Ascending aorta (tissue), 2 donors: Measurements from ENCODE around the gene IL5RA. TPM values are rescaled to one million over a fixed set of nuclear protein-coding genes. Genes with fewer than 3 reads are reported as not detected.

Source experiments
- DNase-seq, 2 donors: peaks; one replicate each; pipeline ENCODE4 v3.0.0-alpha.2; 2019; ENCODE audit warnings: low spot score in 2 of 2
- H3K27ac ChIP-seq, 2 donors: fragments of 200-600 bp; sonication (generic); one replicate each; pipeline ENCODE4 v1.5.1; 2016 to 2017; ENCODE audit warnings: mild to moderate bottlenecking in 1 of 2
- H3K27me3 ChIP-seq: fragments of 200-600 bp; sonication (generic); one replicate; pipeline ENCODE4 v1.5.1; 2017
- H3K36me3 ChIP-seq, 2 donors: fragments of 200-600 bp; sonication (generic); one replicate each; pipeline ENCODE4 v1.5.1; 2016
- H3K4me1 ChIP-seq, 2 donors: fragments of 200-600 bp; sonication (generic); one replicate each; pipeline ENCODE4 v1.5.1; 2016 to 2017; ENCODE audit warnings: mild to moderate bottlenecking in 1 of 2
- H3K4me3 ChIP-seq, 2 donors: fragments of 200-600 bp; sonication (generic); one replicate each; pipeline ENCODE4 v1.5.1; 2016 to 2017; ENCODE audit warnings: mild to moderate bottlenecking in 1 of 2
- H3K9me3 ChIP-seq, 2 donors: fragments of 200-600 bp; sonication (generic); one replicate each; pipeline ENCODE4 v1.5.1; 2016
- intact Hi-C: fragments of 100-400 bp; cut with DNase I; formaldehyde crosslinking; loops from one replicate; pipeline ENCODE4 v1.15.1; 2023
- total RNA-seq: library from RNA; depleted of rRNA; stranded (reverse); fragments of >200 nt; gene quantifications from one replicate; pipeline ENCODE4 v1.1.0, GENCODE V29; 2016
- TF ChIP-seq, protein P1 (sequence below), 3 experiments: fragments of 200-600 bp in 2 of 3; fragments of 450-650 bp in 1 of 3; sonication (generic) in 2 of 3; IDR thresholded peaks; one replicate each; pipeline ENCODE4 v1.5.1; 2016 to 2019; ENCODE audit warnings: antibody characterized with exemption in 3 of 3, mild to moderate bottlenecking in 1 of 3, moderate library complexity in 1 of 3

The IL5RA gene
- total RNA-seq, 1 donor from 2014 or later, result not detected

DNA sequence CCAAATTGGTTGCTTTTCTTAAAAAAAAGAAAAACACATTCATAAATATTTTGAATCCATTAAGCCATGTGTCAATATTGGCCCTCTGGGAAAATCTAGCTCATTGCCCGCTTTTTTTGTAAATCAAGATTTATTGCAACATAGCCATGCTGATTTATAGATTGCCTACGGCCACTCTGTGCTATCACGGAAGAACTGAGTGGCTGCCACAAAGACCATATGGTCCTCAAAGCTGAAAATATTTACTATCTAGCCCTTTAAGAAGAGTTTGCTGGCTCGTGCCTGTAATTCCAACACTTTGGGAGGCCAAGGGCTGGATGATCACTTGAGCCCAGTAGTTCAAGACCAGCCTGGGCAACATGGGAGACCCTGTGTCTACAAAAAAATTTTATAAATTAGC is 45.9 kb downstream of the IL5RA start:
- no peaks in the 10 kb centered on the region for H3K9me3 ChIP-seq
- intact Hi-C loops, result no loop called here
- peaks cover 0 to 6% of the 10 kb centered on the region in 2 donors for H3K36me3 ChIP-seq
- H3K4me1 ChIP-seq, result no peaks in the 10 kb centered on the region
- TF ChIP-seq, protein P1, sequence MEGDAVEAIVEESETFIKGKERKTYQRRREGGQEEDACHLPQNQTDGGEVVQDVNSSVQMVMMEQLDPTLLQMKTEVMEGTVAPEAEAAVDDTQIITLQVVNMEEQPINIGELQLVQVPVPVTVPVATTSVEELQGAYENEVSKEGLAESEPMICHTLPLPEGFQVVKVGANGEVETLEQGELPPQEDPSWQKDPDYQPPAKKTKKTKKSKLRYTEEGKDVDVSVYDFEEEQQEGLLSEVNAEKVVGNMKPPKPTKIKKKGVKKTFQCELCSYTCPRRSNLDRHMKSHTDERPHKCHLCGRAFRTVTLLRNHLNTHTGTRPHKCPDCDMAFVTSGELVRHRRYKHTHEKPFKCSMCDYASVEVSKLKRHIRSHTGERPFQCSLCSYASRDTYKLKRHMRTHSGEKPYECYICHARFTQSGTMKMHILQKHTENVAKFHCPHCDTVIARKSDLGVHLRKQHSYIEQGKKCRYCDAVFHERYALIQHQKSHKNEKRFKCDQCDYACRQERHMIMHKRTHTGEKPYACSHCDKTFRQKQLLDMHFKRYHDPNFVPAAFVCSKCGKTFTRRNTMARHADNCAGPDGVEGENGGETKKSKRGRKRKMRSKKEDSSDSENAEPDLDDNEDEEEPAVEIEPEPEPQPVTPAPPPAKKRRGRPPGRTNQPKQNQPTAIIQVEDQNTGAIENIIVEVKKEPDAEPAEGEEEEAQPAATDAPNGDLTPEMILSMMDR (IDR thresholded peaks at IDR 0.05), result no peak
- H3K27ac ChIP-seq, result no peak overlapping the region
- no peaks in the 10 kb centered on the region for H3K27me3 ChIP-seq
- DNase-seq, result no peak
- no peak overlapping the region for H3K4me3 ChIP-seq

DNA sequence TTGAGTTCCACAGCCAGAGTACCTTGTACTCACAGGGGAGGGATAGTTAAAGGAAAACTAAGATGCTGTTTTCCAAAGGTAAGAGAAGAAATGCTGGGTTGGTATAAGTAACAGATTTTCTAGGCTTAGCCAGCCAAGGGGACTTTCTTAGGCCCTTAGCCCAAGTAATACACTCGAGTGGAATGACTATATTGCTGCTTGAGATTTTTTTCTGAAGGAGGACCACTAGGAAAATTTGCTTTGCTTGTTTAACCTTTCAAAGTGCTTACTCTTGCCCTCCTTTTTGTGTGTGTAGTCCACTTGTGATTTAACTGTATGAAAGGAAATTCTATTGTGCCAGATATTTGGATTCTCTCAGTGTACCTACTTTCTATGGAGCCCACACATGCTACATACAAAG is 50.5 kb downstream of the IL5RA start:
- Histone ChIP-seq H3K27ac (no peak overlapping the region), H3K27me3 (no peaks in the 10 kb centered on the region), H3K4me1 (no peaks in the 10 kb centered on the region), H3K4me3 (no peak overlapping the region), H3K9me3 (no peaks in the 10 kb centered on the region), H3K36me3 (peaks cover 4 to 12% of the 10 kb centered on the region in 2 donors)
- no peak for DNase-seq
- intact Hi-C loops, result no loop called here
- TF ChIP-seq, protein P1 (IDR thresholded peaks at IDR 0.05), result no peak

DNA sequence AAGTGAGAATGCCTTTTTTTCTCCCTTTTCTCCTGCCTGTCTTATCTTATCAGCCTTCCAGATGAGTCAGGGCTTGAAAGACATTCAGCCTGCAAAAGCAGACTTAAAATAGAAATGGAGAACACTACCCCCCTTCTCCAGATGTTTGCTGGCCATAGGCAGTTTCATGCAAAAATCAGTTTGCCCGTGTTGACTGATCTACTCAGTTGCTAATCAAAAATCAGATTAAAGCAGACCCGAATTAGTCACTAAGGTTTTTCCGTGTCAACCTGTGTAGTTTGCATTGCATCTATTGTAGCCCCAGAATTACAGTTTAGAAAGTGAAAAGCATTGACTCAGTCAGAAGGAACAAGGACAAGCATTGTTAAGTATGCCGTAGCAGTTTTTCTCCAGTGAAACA is 56.2 kb downstream of the IL5RA start:
- H3K4me1 ChIP-seq, result no peaks in the 10 kb centered on the region
- H3K9me3 ChIP-seq, result no peaks in the 10 kb centered on the region
- H3K27ac ChIP-seq, result no peak overlapping the region
- no peak overlapping the region for H3K4me3 ChIP-seq
- no peaks in the 10 kb centered on the region for H3K27me3 ChIP-seq
- DNase-seq, result no peak
- H3K36me3 ChIP-seq, result peaks cover 4 to 13% of the 10 kb centered on the region in 2 donors
- TF ChIP-seq, protein P1 (IDR thresholded peaks at IDR 0.05), result no peak
- intact Hi-C loops, result no loop called here

DNA sequence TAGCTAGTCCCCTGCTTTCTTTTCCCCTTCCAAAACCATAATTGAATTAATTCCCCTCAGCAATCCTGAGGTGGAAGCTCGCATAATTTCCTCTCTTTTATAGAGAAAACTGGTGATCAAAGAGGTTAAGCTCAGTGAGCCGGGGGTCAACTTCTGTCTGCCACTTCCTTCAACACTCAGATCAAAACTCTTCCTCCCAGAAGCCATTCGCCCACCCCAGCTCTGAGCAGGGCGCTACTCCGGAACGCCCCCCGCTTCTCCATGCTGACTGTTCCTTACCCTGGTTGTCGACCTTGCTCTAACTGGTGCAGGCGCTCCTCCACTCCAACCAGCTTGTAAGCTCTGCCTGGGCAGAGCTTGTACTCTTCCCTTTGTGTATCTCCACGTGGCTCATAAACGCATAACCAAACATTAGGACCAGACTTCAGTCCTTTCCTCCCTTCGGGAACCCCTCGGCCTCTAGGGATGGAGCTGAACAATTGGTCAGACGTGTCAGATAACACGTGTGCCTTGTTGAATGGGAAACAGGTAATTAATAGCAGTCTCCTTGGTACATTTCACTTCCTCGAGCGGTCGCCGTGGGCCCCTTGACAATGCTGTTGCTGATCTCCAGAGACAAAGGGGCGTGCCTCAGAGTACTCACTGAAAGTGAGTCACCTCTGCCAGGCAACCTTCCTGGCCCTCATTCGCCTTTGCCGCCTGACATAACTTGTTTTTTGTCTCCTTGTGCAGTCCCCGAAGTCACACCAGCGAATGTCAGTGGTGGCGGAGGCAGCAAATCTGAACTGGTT is 71.8 kb downstream of the IL5RA start:
- H3K27me3 ChIP-seq, result no peaks in the 10 kb centered on the region
- no peak overlapping the region for H3K4me3 ChIP-seq
- H3K9me3 ChIP-seq, result no peaks in the 10 kb centered on the region
- H3K4me1 ChIP-seq, result no peaks in the 10 kb centered on the region
- TF ChIP-seq, protein P1 (IDR thresholded peaks at IDR 0.05), result no peak
- intact Hi-C loops, result no loop called here
- H3K36me3 ChIP-seq, result peaks cover 10 to 59% of the 10 kb centered on the region in 2 donors
- H3K27ac ChIP-seq, result no peak overlapping the region
- DNase-seq, result no peak

DNA sequence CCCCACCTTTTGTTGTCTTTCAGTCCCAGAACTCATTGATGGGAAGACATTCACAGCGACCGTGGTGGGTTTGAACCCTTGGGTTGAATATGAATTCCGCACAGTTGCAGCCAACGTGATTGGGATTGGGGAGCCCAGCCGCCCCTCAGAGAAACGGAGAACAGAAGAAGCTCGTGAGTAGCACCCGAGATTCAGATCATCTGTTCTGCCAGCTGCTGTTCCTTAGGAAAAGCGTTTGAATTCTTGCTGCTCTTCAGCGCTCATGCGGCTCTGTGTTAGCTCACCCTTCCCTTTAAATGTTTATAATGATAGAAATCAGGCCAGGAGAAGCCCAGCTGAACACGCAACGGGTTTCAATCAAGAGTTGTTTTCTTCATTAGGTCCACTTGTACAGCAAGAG is 73.0 kb downstream of the IL5RA start:
- TF ChIP-seq, protein P1 (IDR thresholded peaks at IDR 0.05), result no peak
- no peak for DNase-seq
- Histone ChIP-seq H3K4me3 (no peak overlapping the region), H3K27ac (no peak overlapping the region), H3K36me3 (peaks cover 10 to 47% of the 10 kb centered on the region in 2 donors), H3K27me3 (no peaks in the 10 kb centered on the region), H3K4me1 (no peaks in the 10 kb centered on the region), H3K9me3 (no peaks in the 10 kb centered on the region)
- intact Hi-C loops, result no loop called here
